NCI-H1694 treated with DMSO at 0.1 percent for 48 hours (cell line): Measurements from ENCODE around the gene PTPN12.

Source experiments
- DNase-seq: peaks from one replicate; lab custom pipeline; 2025; lab: John Stamatoyannopoulos, UW

Gene PTPN12

DNA sequence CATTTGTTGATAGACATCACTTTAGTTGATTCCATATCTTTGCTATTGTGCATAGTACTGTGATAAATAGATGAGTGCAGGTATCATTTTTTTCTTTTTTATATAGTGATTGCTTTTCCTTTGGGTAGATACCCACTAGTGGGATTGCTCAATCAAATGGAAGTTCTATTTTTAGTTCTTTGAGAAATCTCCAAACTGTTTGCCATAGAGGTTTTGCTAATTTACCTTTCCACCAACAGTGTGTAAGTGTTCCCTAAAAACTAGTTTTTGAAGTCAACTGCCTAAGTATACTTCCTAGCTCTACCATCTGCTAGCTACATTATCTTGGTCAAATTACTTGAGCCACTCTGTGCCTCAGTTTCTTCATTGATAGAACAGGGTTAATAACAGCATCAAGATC is 127.6 kb downstream of the PTPN12 start:
- no peak for DNase-seq

DNA sequence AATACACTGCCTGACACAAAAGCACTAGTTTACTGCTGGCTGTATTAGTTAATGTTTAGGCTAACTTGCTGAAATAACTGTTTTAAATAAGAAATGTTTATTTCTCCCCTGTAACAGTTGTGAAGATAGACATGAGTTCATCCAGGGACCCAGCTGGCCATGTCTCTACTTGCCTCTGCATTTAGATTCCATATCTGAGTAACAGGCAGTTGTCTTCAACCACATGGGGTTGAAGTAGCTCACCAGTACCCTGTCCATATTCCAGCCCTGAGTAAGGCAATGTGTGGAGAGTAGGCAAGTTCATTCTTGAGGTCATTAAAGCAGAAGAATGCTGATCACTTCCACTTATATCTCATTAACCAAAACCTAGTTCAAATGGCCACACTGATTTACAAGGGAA is 128.1 kb downstream of the PTPN12 start:
- DNase-seq, result no peak

DNA sequence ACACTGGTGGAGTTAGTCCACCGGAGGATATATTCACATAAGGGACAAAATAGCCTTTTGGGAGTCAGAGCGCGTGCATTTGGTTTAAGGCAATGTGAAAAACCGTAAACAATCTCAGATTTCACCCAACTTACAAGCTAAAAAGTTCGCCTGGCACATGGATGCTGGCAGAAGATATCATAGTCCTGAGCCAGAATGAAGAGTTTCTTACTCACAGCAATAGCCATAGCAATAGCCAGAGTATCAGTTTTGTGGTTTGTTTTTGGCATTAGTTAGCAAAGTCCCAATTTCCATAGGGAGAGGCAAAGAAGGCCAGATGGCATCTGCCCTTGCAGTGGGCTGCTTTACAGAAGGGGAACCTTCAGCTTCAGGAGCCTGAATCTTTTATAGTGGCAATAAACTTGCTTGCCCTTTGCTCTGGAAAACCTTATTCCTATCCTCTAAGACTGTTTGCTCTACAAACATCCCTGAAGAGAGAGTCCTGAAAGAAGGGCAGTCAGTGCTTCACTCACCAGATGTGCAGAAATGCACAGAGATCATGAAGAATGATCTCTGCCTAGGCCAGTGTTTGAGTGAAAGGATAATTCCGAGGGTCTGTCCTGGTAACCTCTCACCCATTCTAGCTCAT is 130.5 kb downstream of the PTPN12 start:
- DNase-seq, result peak; percentile 8

DNA sequence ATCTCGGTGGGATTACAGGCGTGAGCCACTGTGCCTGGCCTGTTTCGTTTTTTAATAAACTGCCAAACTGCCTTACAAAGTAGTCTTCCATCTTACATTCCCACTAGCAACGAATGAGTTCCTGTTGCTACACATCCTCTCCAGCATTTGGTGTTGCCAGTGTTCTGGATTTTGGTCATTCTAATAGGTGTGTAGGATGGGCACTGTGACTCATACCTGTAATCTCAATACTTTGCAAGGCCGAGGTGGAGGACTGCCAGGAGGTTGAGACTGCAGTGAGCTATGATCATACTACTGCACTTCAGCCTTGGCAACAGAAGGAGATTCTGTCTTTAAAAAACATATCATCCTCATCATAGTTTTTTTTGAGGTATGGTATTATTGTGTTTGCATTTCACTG is 137.8 kb downstream of the PTPN12 start:
- no peak for DNase-seq

DNA sequence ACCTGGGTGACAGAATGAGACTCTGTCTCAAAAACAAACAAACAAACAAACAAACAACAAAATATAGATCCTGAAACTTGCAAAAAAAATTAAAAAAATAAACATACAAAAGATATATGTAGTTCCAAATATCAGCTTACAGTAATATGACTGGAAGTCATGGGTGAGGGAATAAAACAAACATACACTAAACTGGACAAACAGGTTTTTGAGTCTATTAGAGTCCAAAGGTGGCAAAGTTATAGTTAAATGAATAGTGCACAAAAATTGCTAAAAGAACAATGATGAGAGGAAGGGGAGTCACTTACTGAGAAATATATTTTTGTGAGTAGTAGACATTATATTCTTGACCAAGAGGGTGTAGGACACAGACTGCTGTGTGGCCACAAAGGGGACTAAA is 142.5 kb downstream of the PTPN12 start:
- DNase-seq, result no peak

DNA sequence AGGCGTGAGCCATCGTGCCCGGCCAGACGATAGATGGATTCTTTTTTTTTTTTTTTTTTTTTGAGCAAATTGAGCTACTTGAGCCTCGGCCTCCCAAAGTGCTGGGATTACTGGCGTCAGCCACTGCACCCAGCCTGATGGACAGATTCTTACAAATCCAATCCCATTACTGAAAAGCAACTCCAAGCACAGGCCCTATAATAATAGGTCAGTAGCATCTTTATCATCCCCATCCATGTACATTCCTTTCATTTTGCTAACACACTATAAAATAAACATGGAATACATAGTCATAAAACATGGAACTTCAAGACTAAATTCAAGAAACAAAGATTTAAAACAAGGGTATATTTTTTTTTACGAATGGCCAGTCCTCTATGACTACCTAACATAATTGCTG is 143.2 kb downstream of the PTPN12 start:
- no peak for DNase-seq

DNA sequence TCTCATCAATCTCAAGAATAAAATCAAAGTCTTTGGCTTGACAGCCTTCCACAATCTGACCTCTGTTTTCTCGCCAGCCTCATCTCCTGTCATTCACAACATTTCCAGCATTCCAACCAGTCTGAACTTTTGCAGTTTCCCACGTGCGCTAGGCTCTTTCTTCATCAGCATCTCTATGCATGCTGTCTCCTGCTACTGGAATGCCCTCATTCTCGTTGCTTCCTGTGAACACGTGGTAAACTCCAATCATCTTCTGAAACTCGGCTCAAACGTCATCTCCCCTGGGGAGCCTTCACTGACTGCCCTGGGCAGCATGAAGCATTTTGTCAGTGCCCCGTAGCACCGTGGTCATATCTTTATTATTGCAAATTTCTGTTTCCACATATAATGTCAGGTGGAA is 146.9 kb downstream of the PTPN12 start:
- DNase-seq, result no peak

DNA sequence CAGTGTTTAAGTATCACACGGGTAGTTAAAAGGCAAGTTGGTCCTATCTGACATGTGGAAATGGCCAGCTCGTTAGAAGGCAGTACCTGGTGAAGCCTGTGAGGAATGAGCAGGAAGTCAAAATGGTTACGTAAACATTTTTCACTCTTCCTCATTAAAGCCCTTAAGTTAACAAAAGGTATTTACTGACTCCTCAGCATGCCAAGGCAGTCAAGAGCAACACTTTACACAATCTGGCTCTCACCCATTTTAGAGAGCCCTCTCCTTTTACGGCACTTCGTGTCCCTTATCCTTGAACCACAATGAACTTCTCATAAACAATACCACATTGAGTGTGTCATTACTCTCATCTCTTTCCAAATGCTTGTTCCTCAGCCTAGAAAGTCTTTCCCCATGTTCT is 148.1 kb downstream of the PTPN12 start:
- DNase-seq, result no peak

DNA sequence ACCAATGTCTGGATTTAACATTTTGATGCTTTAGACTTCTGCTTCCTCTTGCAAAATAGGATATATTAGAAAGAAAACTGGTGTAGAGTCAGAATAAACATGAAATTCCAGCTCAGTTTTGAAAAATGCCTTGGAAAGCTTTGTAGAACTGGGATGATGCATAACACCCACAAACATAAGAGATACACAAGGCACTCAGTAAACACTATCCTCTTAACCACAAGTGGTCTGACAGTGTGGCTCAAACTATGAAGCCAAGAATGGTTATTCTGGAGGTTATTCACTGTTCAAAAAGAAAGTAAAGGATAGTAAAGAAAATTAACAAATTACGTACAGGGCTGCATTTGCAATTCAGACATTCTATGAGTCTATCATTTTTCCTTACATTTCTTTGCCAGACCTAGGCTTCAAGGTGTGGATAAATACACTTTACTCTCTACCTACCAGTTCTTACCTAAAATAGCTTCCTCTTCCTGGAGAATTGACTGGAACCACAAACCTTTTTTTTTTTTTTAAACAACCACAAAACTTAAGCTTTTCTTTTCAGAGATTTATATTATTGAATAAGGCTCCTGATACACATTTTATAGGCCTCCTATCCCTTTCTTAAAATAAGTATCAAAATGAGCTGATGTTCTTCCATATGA is 150.1 kb downstream of the PTPN12 start:
- DNase-seq, result no peak

DNA sequence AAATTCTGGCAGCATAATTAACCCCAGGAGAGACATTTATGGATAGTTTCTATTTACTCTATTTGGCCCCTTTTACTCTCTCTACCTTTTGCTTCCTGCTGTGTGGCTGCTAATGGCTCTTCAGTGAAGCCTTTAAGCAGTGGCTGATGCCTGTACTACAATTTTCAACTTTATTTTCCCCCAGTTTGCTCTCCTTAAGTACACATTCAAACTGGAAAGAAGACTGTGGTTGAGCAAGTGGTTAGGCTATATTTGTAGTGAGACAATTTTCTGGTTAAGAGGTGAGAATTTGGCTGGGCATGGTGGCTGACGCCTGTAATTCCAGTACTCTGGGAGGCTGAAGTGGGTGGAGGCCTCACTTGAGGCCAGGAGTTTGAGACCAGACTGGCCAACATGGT is 150.7 kb downstream of the PTPN12 start:
- DNase-seq, result no peak
